CD4-positive, alpha-beta T cell treated with Interleukin-4 for 4 hours (primary cell): Measurements from ENCODE around the gene NEU3.
"Not testable (repeated sequence)": the region's sequence is repeated elsewhere in the genome, so short reads cannot be mapped to it uniquely, and the experiment has no call there.

ENCODE experiments used
- DNase-seq: peaks from one replicate; pipeline ENCODE4 v3.0.0-alpha.2; 2020

Gene NEU3

GRCh38 chr11:75031224-75031753, 42.6 kb downstream of the NEU3 start:
- DNase-seq, result no peak

GRCh38 chr11:75031771-75032549, 43.2 kb downstream of the NEU3 start:
- DNase-seq, result peak; percentile 32

- no peak for DNase-seq
These were observed 43.8 kb downstream of the NEU3 start for GRCh38 chr11:75032550-75032935.

DNA sequence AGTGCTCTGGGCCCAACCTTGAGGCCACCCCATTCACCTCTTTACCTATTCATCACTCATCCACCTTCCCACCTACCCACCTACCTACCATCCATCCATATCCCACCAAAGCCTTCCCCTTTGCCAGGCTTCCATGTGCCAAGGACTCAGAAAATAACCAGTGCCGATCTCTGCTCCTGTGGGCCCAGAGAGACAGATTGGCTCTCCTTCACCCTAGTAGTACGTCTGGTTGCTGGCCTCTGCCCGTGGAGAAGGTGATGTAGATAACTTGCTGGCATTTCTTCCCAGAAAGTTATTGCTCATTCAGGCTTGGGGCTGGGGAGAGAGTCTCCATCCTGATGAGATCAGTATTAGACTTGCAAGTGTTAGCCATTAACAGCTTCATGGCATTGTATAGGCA, 45.2 kb downstream of the NEU3 start:
- DNase-seq, result no peak

GRCh38 chr11:75035256-75035655, 46.5 kb downstream of the NEU3 start:
- no peak for DNase-seq

DNA sequence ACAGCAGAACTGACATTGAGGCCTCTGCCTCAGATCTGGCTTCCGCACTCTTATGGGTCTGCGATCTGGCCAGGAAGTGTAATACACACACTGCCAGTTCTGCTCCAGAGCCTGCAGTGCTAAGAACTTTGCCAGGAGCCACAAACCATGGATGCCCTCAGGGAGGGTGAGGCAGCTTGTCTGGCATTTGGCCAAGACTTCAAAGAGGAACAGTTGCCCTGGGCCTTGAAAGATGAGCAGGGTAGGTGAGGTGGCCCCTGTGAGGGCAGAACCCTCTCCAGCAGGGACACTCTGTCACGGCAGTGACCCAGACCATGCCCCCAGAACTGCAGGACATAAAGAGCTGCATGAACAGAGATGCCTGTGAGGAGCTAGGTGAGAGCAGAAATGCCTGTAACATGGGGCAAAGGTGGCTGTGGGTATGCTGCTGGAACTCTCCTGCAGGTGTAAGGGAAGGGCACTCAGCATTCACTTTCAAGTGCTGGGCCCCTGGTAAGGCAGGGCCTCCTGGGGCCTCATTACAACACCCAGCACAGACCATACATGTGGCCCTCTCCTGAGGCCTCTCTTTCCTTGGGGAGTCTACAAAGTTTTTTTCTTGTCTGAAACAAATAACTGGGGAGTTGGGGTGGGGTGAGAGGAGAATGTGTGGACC, 47.3 kb downstream of the NEU3 start:
- no peak for DNase-seq

DNA sequence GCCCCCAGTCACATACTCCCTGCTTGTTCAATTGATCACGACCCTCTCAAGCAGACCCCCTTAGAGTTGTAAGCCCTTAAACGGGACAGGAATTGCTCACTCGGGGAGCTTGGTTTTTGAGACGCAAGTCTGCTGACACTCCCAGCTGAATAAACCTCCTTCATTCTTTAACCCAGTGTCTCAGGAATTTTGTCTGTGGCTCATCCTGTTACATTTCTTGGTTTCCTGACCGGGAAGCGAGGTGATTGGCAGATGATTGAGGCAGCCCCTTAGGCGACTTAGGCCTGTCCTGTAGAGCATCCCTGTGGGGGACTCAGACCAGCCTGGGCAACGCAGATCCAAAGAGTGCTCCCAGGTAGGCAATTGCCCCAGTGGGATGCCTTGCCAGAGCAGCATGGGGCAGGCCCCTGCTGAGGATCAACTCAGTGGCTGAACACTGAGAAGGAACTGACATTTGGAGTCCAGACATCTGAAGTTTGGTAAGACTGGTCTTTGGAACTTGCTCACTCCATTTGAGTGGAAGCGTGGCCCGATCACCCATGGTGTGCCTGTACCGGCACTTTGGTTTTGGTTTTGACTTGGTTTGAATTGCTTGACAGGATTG, 51.5 kb downstream of the NEU3 start:
- no peak for DNase-seq

DNA sequence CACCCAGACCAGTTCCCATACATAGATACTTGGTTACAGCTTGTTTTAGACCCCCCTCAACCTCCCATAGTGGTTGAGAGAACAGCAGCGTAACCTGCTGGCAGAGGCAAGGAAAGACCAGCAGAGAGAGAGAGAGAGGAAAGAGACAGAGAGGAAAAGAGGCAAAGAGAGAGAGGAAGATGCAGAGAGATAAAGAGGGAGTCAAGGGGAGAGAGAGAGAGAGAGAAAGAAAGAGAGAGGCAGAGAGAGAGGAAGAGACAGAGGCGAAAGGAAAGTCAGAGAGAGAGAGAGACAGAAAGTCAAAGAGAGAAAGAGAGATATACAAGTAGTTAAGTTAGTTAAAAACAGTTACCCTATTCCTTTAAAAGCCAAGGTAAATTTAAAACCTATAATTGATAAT, 52.5 kb downstream of the NEU3 start:
- no peak for DNase-seq

DNA sequence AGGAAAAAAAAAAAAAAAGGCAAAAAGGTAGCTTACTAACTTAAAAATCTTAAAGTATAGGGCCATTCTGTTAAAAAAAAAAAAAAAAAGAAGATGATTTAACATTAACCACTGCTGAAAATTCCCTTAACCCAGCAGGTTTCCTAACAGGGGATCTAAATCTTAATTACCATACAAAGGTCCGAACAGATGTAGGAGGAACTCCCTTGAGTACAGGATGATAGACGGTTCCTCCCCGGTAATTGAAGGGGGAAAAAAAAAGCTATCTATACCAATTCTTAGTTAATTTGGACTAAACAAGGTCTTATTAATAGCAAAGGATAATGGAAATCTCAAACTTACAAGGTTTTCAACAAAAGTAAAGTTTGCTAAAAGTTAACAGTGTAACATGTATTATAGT, 53.1 kb downstream of the NEU3 start:
- DNase-seq, result not testable (repeated sequence)

DNA sequence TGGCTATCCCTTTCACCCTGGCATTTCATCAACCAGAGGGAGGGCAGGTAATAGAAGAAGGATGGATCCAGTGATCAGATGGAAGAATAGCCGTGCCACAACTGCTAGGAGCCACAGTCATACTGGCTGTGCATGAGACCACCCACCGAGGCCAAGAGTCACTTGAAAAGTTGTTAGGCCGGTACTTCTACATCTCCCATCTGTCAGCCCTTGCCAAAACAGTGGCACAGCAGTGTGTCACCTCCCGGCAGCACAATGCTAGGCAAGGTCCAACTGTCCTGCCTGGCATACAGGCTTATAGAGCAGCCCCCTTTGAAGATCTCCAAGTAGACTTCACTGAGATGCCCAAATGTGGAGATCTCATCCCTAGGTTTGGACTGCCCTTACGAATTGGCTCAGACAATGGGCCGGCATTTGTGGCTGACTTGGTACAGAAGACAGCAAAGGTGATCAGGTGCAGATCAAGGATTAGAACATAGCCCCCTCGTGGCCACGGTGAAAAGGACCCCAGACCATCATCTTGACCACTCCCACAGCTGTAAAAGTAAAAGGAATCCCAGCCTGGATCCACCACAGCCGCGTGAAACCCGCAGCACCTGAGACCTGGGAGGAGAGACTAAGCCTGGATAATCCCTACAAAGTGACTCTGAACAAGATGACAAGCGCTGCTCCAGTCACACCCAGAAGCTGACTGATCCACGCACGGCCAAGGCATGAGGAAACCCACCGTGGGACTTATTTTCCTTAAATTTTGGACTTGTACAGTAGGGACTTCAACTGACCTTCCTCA, 55.8 kb downstream of the NEU3 start:
- DNase-seq, result not testable (repeated sequence)

- DNase-seq, result not testable (repeated sequence)
These were observed 57.9 kb downstream of the NEU3 start for GRCh38 chr11:75046668-75047067.

DNA sequence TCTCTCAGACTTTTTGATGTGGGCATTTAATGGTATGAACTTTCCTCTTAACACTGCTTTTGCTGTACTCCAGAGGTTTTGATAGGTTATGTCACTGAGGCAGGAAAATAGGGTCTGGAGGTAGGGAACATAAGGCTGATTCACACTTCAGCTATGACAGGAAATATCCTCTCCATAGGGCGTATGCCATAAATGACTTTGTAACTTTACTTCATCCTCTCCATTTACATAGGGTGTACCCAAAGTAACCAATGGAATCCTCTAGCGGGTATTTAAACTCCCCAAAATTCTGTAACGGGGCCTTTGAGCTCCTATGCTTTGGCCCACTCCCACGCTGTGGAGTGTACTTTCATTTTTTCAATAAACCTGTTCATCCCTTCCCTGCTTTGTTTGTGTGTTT, 58.5 kb downstream of the NEU3 start:
- no peak for DNase-seq

DNA sequence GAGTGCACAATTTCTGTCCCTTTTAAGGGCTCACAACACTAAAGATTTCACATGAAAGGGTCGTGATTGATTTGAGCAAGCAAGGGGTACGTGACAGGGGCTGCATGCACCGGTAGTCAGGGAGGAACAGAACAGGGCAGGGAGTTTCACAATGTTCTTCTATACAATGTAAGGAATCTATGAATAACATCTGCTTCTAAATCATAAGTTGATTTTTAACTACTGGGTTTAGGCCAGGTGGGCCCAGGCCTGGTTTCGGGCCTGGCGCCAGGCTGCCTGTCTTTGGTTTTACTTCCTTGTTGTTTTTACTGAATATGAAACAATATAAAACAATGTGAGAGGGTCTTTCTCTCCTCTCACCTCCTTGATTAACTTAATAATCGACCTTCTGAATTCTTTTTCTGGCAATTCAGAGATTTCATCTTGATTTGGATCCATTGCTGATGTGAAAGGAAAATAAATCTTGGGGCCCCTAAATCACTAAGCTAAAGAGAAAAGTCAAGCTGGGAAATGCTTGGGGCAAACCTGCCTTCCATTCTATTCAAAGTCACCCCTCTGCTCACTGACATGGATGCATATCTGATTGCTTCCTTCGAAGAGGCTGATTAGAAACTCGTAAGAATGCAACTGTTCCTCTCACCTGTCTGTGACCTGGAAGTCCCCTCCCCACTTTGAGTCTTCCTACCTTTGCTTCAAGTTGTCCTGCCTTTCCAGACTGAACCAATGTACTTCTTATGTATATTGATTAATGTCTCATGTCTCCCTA, 61.0 kb downstream of the NEU3 start:
- not testable (repeated sequence) for DNase-seq

GRCh38 chr11:75050516-75050915, 61.8 kb downstream of the NEU3 start:
- no peak for DNase-seq

- no peak for DNase-seq
These were observed 62.3 kb downstream of the NEU3 start for GRCh38 chr11:75051043-75051442.

DNA sequence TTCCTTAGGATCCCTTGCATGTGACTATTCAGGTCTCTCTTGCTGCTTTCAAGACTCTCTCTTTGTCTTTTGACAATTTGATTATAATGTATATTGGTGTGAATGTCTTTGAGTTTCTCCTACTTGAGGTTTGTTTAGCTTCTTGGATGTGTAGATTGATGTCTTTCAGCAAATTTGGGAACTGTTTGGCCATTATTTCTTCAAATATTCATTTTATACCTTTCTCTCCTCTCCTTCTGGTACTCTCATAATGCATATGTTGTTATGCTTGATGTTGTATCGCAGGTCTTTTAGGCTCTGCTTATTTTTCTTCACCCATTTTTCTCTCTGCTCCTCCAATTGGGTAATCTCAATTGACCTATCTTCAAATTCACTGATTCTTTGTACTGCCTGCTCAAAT, 63.7 kb downstream of the NEU3 start:
- DNase-seq, result no peak

GRCh38 chr11:75055511-75055910, 66.8 kb downstream of the NEU3 start:
- DNase-seq, result no peak

GRCh38 chr11:75056814-75057213, 68.1 kb downstream of the NEU3 start:
- no peak for DNase-seq

- no peak for DNase-seq
These were observed 70.6 kb downstream of the NEU3 start for GRCh38 chr11:75059299-75059698.

DNA sequence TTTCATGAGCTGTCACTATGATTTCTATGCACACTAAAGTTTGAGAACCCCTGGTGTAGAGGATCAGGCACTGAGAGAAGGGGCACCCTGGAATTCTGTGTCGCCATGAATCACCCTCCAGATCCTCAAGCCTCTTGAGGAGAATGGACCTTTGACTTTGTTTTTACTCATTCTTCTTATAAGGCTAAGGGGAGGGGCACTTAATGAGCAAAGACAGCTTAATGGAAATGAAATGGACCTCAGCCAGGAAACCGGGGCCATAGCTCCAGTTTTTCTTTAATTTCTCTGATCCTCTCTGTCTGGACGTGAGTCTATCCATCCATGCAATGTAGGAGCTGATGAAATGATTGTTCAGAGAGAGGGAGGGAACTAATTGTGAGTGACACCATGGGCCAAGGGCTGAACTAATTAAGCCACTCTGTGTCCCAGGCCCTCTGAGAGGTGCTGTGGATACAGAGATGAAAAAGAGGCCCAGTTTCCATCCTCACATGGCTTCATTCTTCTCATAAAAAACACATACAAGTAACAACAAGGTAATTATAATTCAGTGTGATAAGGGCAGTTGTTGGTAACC, 75.1 kb downstream of the NEU3 start:
- DNase-seq, result no peak

DNA sequence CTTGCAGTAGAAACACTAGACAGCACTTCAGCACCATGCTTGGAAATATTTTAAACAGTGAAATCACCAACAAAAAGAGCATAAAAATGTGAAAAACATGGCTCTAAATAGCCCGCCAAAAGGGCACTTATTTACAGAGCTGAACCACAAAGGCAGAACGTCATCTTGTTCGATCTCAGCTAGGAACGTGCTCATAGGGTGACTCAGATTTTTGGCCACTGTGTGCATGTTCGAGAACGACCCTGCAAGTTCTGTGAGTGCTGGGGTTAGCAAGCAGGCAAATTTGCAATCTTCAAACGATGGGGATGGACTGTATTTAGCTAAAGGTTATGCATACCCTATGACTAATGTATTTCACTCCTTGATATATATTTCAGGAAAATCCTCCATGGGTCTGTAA, 77.3 kb downstream of the NEU3 start:
- no peak for DNase-seq
